HL-60 (cell line): Measurements from ENCODE around the gene ECEL1.

Experiments used
- CTCF ChIP-seq: IDR thresholded peaks from one replicate; pipeline ENCODE4 v1.5.1; 2011; ENCODE audit warnings: low read length, control low read depth, inconsistent platforms; ENCODE audit not compliant: insufficient read depth
- GABPA ChIP-seq: IDR thresholded peaks from 2 replicates; pipeline ENCODE4 v1.6.1; 2012; ENCODE audit warnings: low read depth
- POLR2AphosphoS5 ChIP-seq: IDR thresholded peaks from 2 replicates; pipeline ENCODE4 v1.6.1; 2012; ENCODE audit warnings: low read depth
- SPI1 ChIP-seq: IDR thresholded peaks from 2 replicates; pipeline ENCODE4 v1.6.1; 2012; ENCODE audit warnings: low read depth, mild to moderate bottlenecking, borderline replicate concordance

- TF ChIP-seq POLR2AphosphoS5 (no peak), CTCF (no peak), SPI1 (peak; percentile 79), GABPA (no peak)
These were observed 21.4 kb downstream of the ECEL1 start for GRCh38 chr2:232466221-232466620.
